Thyroid gland (tissue), 4 donors: ENCODE measurements around the gene BTBD16. TPM values are rescaled to one million over a fixed set of nuclear protein-coding genes. Genes with fewer than 3 reads are reported as not detected.

Experiments used
- DNase-seq, 2 donors: peaks; one replicate each; pipeline ENCODE4 v3.0.0-alpha.2; 2019
- H3K27ac ChIP-seq, 3 donors: fragments of 200-600 bp; sonication (generic); 1 replicate in 2 of 3; 2 replicates in 1 of 3; pipeline ENCODE4 v1.5.1; 2016 to 2019; ENCODE audit warnings: mild to moderate bottlenecking in 1 of 3, moderate library complexity in 1 of 3
- H3K27me3 ChIP-seq: fragments of 200-600 bp; sonication (generic); one replicate; pipeline ENCODE4 v1.5.1; 2019
- H3K36me3 ChIP-seq, 2 donors: fragments of 200-600 bp; sonication (generic); one replicate each; pipeline ENCODE4 v1.5.1; 2016 to 2019
- H3K4me1 ChIP-seq, 2 donors: fragments of 200-600 bp; sonication (generic); one replicate each; pipeline ENCODE4 v1.5.1; 2017 to 2019
- H3K4me3 ChIP-seq, 3 donors: fragments of 200-600 bp; sonication (generic); replicated peaks in 1 of 3; 1 replicate in 2 of 3; 2 replicates in 1 of 3; pipeline ENCODE4 v1.5.1; 2016; ENCODE audit warnings: mild to moderate bottlenecking in 1 of 3
- H3K9me3 ChIP-seq: fragments of 200-600 bp; sonication (generic); one replicate; pipeline ENCODE4 v1.5.1; 2017
- CTCF ChIP-seq, 6 experiments: fragments of 200-600 bp in 3 of 6; fragments of 450-650 bp in 3 of 6; sonication (generic) in 3 of 6; IDR thresholded peaks; one replicate each; pipeline ENCODE4 v1.5.1; 2016 to 2019; ENCODE audit warnings: antibody characterized with exemption in 6 of 6, mild to moderate bottlenecking in 2 of 6, inconsistent platforms in 1 of 6, moderate library complexity in 1 of 6
- POLR2A ChIP-seq, 2 donors: fragments of 450-650 bp; IDR thresholded peaks; one replicate each; pipeline ENCODE4 v1.6.1; 2017; ENCODE audit warnings: antibody characterized with exemption in 2 of 2, mild to moderate bottlenecking in 2 of 2, moderate library complexity in 1 of 2
- WGBS, 2 donors: methylation state at CpG; one replicate each; pipeline ENCODE4 v1.1.5; 2017; 5-methylcytosine and 5-hydroxymethylcytosine counted together
- intact Hi-C: fragments of 100-400 bp; cut with DNase I; formaldehyde crosslinking; loops from one replicate; pipeline ENCODE4 v1.15.1; 2023
- total RNA-seq, 4 donors: library from RNA; depleted of rRNA; stranded (reverse); fragments of >200 nt; gene quantifications; one replicate each; pipeline ENCODE4 v1.2.3, GENCODE V29; 2016

Gene BTBD16
- total RNA-seq, 4 donors from 2014 or later: 0.11 TPM; not detected in 3

- no peak for TF ChIP-seq CTCF (IDR thresholded peaks at IDR 0.05)
- no peak for TF ChIP-seq POLR2A (IDR thresholded peaks at IDR 0.05)
- Histone ChIP-seq H3K36me3 (no peaks in the 10 kb centered on the region), H3K4me3 (no peak overlapping the region), H3K4me1 (no peaks in the 10 kb centered on the region), H3K27ac (no peak overlapping the region), H3K27me3 (no peaks in the 10 kb centered on the region), H3K9me3 (no peaks in the 10 kb centered on the region)
- 60 to 64% methylated on average over 7 of the region's 7 CpGs for WGBS, 2 donors
- intact Hi-C loops: loop anchor here (10.0 kb wide), 1 partner anchor 414 kb away; no protein-coding TSS in a partner anchor
- no peak for DNase-seq
Observed at GRCh38 chr10:122290334-122290733, 19.2 kb downstream of the BTBD16 start.

- no peaks in the 10 kb centered on the region for H3K4me1 ChIP-seq
- no peaks in the 10 kb centered on the region for H3K36me3 ChIP-seq
- no peak overlapping the region for H3K4me3 ChIP-seq
- WGBS, 2 donors: 89 to 95% methylated on average over 9 to 13 of the region's 13 CpGs
- no peak overlapping the region for H3K27ac ChIP-seq
- DNase-seq: no peak
- intact Hi-C loops: loop anchor here (10.0 kb wide), 1 partner anchor 414 kb away; no protein-coding TSS in a partner anchor
- H3K9me3 ChIP-seq: no peaks in the 10 kb centered on the region
- TF ChIP-seq CTCF (IDR thresholded peaks at IDR 0.05): no peak
- no peak for TF ChIP-seq POLR2A (IDR thresholded peaks at IDR 0.05)
- no peaks in the 10 kb centered on the region for H3K27me3 ChIP-seq
Observed at GRCh38 chr10:122290833-122291532, 19.9 kb downstream of the BTBD16 start.

- Histone ChIP-seq H3K27me3 (no peaks in the 10 kb centered on the region), H3K36me3 (no peaks in the 10 kb centered on the region), H3K27ac (no peak overlapping the region), H3K9me3 (no peaks in the 10 kb centered on the region), H3K4me1 (no peaks in the 10 kb centered on the region), H3K4me3 (no peak overlapping the region)
- TF ChIP-seq POLR2A (IDR thresholded peaks at IDR 0.05) (no peak), CTCF (IDR thresholded peaks at IDR 0.05) (no peak)
- no peak for DNase-seq
- intact Hi-C loops: loop anchor here (10.0 kb wide), 1 partner anchor 413 kb away; no protein-coding TSS in a partner anchor
- 91 to 99% methylated on average over 5 of the region's 5 CpGs for WGBS, 2 donors
Observed at GRCh38 chr10:122291739-122292138, 20.6 kb downstream of the BTBD16 start.

- intact Hi-C loops: loop anchor here (10.0 kb wide), 1 partner anchor 412 kb away; no protein-coding TSS in a partner anchor
- WGBS, 2 donors: 90 to 100% methylated on average over 2 to 3 of the region's 3 CpGs
- Histone ChIP-seq H3K4me3 (no peak overlapping the region), H3K27ac (no peak overlapping the region), H3K27me3 (no peaks in the 10 kb centered on the region), H3K4me1 (no peaks in the 10 kb centered on the region), H3K9me3 (no peaks in the 10 kb centered on the region), H3K36me3 (no peaks in the 10 kb centered on the region)
- DNase-seq: no peak
- TF ChIP-seq CTCF (IDR thresholded peaks at IDR 0.05) (no peak), POLR2A (IDR thresholded peaks at IDR 0.05) (no peak)
Observed at GRCh38 chr10:122292376-122292775, 21.3 kb downstream of the BTBD16 start.
